22Rv1 (cell line): ENCODE measurements around the gene WWOX.

Source experiments
- H3K27ac ChIP-seq: fragments of 450-650 bp; 2 replicates; pipeline ENCODE4 v1.5.1; 2017
- ZFX ChIP-seq: fragments of 450-650 bp; IDR thresholded peaks from 2 replicates; pipeline ENCODE4 v1.6.1; 2017; ENCODE audit warnings: antibody characterized with exemption, borderline replicate concordance
- TF ChIP-seq, protein P1 (sequence below): fragments of 450-650 bp; IDR thresholded peaks from 2 replicates; pipeline ENCODE4 v1.5.1; 2017; ENCODE audit warnings: mild to moderate bottlenecking

The WWOX gene

GRCh38 chr16:79069633-79070032 is 970.2 kb downstream of the WWOX start:
- H3K27ac ChIP-seq, result no peak overlapping the region
- TF ChIP-seq ZFX, result no peak
- TF ChIP-seq, protein P1, sequence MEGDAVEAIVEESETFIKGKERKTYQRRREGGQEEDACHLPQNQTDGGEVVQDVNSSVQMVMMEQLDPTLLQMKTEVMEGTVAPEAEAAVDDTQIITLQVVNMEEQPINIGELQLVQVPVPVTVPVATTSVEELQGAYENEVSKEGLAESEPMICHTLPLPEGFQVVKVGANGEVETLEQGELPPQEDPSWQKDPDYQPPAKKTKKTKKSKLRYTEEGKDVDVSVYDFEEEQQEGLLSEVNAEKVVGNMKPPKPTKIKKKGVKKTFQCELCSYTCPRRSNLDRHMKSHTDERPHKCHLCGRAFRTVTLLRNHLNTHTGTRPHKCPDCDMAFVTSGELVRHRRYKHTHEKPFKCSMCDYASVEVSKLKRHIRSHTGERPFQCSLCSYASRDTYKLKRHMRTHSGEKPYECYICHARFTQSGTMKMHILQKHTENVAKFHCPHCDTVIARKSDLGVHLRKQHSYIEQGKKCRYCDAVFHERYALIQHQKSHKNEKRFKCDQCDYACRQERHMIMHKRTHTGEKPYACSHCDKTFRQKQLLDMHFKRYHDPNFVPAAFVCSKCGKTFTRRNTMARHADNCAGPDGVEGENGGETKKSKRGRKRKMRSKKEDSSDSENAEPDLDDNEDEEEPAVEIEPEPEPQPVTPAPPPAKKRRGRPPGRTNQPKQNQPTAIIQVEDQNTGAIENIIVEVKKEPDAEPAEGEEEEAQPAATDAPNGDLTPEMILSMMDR, result no peak

GRCh38 chr16:79071424-79071823 is 972.0 kb downstream of the WWOX start:
- H3K27ac ChIP-seq, result no peak overlapping the region
- TF ChIP-seq ZFX, result no peak
- TF ChIP-seq, protein P1, result no peak

DNA sequence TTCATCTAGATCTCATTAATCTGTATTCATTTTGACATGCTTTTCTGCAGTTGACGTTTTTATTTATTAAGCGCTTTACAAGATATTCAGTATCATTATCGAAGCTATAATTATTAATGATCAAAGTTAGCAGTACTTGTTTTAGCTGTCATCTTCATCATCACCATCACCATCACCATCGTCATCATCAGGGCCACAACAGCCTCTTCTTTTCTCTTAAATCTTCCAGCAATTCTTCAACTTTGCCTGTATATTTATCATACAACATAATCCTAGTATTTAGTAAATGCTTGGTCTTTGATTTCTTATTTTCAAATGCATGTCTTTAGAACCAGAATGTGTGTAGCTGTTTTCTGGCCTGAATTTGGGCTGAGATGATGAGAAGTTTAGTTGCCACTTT is 973.1 kb downstream of the WWOX start:
- H3K27ac ChIP-seq, result no peak overlapping the region
- TF ChIP-seq, protein P1, result no peak
- no peak for TF ChIP-seq ZFX

DNA sequence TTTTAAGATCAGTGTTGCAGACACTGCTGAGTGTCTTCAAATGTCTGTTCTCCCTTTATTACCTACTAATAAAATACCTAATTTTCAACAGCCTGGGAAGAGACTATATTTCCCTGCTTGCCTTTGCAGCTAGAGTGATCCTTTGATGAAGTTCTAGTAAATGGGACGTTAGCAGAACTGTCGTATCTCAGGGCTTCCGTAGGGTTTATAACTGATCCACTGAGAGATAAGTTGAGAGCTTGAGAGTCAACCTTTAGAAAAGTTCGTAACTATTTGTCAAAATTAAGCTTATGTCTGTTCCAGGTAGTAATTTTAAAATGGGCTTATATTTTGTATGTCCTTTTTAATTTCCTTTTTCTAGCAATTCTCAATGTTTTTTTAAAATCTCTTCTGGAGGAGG is 974.1 kb downstream of the WWOX start:
- TF ChIP-seq, protein P1, result no peak
- no peak for TF ChIP-seq ZFX

GRCh38 chr16:79074541-79074940 is 975.1 kb downstream of the WWOX start:
- no peak overlapping the region for H3K27ac ChIP-seq
- TF ChIP-seq, protein P1, result no peak
- TF ChIP-seq ZFX, result no peak

More for the DNA sequence above, 974.1 kb downstream of the WWOX start:
- H3K27ac ChIP-seq, result no peak overlapping the region

- no peak for TF ChIP-seq ZFX
- TF ChIP-seq, protein P1, result no peak
- no peak overlapping the region for H3K27ac ChIP-seq
Measured at GRCh38 chr16:79074951-79075350, 975.5 kb downstream of the WWOX start.

DNA sequence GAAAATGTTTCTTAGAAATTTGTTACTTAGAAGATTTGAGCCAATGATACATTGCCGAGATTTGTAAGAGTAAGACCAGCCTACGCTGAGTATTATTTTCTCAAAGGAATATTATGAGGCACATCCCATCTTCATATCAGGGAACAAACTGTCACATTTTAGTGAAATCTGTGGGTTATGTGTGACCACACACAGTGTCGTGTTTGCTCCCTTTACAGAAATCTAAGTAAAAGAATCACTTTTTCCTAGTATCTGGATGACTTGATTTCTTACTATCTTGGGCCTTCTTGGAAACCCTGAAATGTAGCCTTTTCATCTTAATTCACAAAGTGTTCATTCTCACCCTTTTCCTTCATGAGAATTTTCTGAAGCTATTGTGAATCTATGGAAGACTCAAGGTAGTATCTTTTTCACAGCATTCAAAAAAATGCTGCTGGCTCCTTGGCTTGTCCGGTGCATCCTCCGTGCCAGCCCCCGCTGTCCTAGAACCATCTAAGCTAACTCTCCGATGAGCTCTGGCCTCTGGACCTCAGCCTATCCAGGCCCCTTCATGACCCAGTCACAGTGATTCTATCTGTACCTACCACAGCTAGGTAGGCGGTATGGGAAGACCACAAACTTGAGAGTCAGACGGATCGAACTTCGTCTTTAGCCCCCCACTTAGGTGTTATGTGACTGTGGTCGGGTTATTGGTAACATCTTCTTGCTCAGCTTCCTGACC is 976.8 kb downstream of the WWOX start:
- no peak overlapping the region for H3K27ac ChIP-seq
- TF ChIP-seq, protein P1, result no peak
- no peak for TF ChIP-seq ZFX
